Measurements from ENCODE around the gene CWC22. TPM values are rescaled to one million over a fixed set of nuclear protein-coding genes. Genes with fewer than 3 reads are reported as not detected.

Gene CWC22
- total and polyA plus RNA-seq, 2 of the 13 experiments (the other 11 are each of a cell fraction or from before 2014, with no cell fraction given), result 5.7 to 29.2 TPM

DNA sequence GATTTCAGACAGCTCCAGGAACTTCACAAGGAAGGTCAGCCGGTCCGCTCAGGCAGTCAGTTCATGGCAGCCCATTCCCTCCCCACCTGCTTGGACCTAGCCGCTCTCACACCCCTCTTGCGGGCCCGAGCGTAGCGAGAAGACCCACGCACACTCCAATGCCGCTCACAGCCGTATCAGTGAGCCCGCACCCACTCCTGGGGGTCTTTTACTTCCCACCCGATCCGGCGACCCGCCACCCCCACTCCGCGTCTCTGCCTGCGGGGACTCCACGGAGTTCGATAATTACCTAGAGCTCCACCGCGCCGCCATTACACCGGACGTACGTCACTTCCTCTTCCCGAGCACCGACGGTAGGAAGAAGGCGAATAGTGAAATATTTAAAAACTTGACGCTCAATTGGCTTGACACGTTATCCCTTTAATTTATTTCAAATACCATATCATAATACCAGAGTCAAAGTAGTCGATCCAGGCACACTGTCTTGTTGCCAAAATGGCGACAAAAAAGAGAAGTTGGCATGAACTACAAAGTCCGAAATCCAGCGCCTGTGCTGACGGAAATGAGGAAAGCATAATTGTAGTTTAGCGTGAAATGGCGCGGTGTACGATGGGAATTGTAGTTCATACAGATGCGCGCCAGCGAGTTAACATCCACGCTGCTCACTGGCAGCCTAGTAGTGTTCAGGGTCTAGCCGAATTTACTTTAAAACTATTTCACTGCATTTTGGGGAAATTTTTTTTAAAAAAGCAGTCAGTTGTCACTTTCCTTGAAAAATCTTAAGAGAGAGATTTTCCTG lies at the start of gene CWC22 (continued):
- TF ChIP-seq MATR3 (CRISPR knock-in tag; IDR thresholded peaks at IDR 0.05) (no peak), SOX13 (IDR thresholded peaks at IDR 0.05) (0 out of 2 replicates have a peak, but pooled peaks have one; percentile 13), SOX13 (CRISPR knock-in tag; conservative IDR thresholded peaks at IDR 0.05 in 1 of 2, IDR thresholded peaks at IDR 0.05 in 1 of 2) (no peak; a peak in 1 of 4 replicates), ZNF296 (CRISPR knock-in tag; conservative IDR thresholded peaks at IDR 0.05) (no peak), ZZZ3 (CRISPR knock-in tag; IDR thresholded peaks at IDR 0.05; ENCODE audit: borderline replicate concordance) (peak; percentile 67), ZNF276 (CRISPR knock-in tag; IDR thresholded peaks at IDR 0.05; ENCODE audit: low read depth) (0 out of 2 replicates have a peak, but pooled peaks have one; percentile 62), HNF4G (IDR thresholded peaks at IDR 0.05; ENCODE audit: borderline replicate concordance, low read depth, low read length) (no peak), HNF4G (CRISPR knock-in tag; IDR thresholded peaks at IDR 0.05; ENCODE audit: borderline replicate concordance, low read depth) (peak; percentile 40; the same call in 1 of the 2 replicates), RFXAP (CRISPR knock-in tag; IDR thresholded peaks at IDR 0.05; ENCODE audit: borderline replicate concordance) (peak; percentile 67; the same call in 1 of the 2 replicates), IKZF1 (IDR thresholded peaks at IDR 0.05) (no peak), MEF2D (CRISPR knock-in tag; IDR thresholded peaks at IDR 0.05) (no peak), REXO4 (CRISPR knock-in tag; IDR thresholded peaks at IDR 0.05; ENCODE audit: borderline replicate concordance) (no peak), POLR2AphosphoS2 (IDR thresholded peaks at IDR 0.05; ENCODE audit: low read depth, low read length) (no peak), PHF21A (CRISPR knock-in tag; IDR thresholded peaks at IDR 0.05) (peak; percentile 60; the same call in 1 of the 2 replicates), ETV5 (CRISPR knock-in tag; IDR thresholded peaks at IDR 0.05; ENCODE audit: borderline replicate concordance) (peak; percentile 96), ZNF556 (CRISPR knock-in tag; IDR thresholded peaks at IDR 0.05; ENCODE audit: borderline replicate concordance) (peak; percentile 69; the same call in 1 of the 2 replicates), NONO (IDR thresholded peaks at IDR 0.05) (no peak), NONO (CRISPR knock-in tag; conservative IDR thresholded peaks at IDR 0.05) (peak; percentile 71; the same call in 1 of the 2 replicates)
- TF ChIP-seq, protein P1, sequence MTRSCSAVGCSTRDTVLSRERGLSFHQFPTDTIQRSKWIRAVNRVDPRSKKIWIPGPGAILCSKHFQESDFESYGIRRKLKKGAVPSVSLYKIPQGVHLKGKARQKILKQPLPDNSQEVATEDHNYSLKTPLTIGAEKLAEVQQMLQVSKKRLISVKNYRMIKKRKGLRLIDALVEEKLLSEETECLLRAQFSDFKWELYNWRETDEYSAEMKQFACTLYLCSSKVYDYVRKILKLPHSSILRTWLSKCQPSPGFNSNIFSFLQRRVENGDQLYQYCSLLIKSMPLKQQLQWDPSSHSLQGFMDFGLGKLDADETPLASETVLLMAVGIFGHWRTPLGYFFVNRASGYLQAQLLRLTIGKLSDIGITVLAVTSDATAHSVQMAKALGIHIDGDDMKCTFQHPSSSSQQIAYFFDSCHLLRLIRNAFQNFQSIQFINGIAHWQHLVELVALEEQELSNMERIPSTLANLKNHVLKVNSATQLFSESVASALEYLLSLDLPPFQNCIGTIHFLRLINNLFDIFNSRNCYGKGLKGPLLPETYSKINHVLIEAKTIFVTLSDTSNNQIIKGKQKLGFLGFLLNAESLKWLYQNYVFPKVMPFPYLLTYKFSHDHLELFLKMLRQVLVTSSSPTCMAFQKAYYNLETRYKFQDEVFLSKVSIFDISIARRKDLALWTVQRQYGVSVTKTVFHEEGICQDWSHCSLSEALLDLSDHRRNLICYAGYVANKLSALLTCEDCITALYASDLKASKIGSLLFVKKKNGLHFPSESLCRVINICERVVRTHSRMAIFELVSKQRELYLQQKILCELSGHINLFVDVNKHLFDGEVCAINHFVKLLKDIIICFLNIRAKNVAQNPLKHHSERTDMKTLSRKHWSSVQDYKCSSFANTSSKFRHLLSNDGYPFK (CRISPR knock-in tag; IDR thresholded peaks at IDR 0.05; ENCODE audit: borderline replicate concordance), result peak; percentile 95; the same call in 1 of the 2 replicates
- TF ChIP-seq, protein P2, sequence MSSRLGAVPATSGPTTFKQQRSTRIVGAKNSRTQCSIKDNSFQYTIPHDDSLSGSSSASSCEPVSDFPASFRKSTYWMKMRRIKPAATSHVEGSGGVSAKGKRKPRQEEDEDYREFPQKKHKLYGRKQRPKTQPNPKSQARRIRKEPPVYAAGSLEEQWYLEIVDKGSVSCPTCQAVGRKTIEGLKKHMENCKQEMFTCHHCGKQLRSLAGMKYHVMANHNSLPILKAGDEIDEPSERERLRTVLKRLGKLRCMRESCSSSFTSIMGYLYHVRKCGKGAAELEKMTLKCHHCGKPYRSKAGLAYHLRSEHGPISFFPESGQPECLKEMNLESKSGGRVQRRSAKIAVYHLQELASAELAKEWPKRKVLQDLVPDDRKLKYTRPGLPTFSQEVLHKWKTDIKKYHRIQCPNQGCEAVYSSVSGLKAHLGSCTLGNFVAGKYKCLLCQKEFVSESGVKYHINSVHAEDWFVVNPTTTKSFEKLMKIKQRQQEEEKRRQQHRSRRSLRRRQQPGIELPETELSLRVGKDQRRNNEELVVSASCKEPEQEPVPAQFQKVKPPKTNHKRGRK (CRISPR knock-in tag; IDR thresholded peaks at IDR 0.05), result 0 out of 2 replicates have a peak, but pooled peaks have one; percentile 31
